Measurements from ENCODE around the gene SRP19. TPM values are rescaled to one million over a fixed set of nuclear protein-coding genes. Genes with fewer than 3 reads are reported as not detected.

The SRP19 gene
- total and polyA plus RNA-seq, 7 experiments from 2014 or later = 34.2 to 115 (median 44.0) TPM

- ChIA-PET POLR2A (no interaction called here), CTCF (interaction anchor here (0.7 kb wide), 1 partner anchor 262 kb away, joined by 3 read pairs; no protein-coding TSS in a partner anchor)
- Mint-ChIP-seq H3K9me3 (no peaks in the 10 kb centered on the region), H3K4me3 (no peak overlapping the region), H3K27me3 (no peaks in the 10 kb centered on the region), H3K27ac (peak overlapping the region in 1 of 9 donors; percentile 58), H3K4me1 (no peaks in the 10 kb centered on the region), H3K36me3 (peaks cover 0 to 59% (median 32%) of the 10 kb centered on the region in 5 donors)
- DNase-seq (no peak), ATAC-seq (no peak)
- peaks cover 0 to 38% (median 6%) of the 10 kb centered on the region in 3 experiments for H3K36me3 ChIP-seq (ENCODE audit: control insufficient read depth in 2 of 3, insufficient read depth in 3 of 3, low read length in 3 of 3)
- intact Hi-C loops (cut with micrococcal nuclease) = no loop called here
- H3K27ac ChIP-seq (ENCODE audit: low read depth, low read length) = no peak overlapping the region
- H3K4me1 ChIP-seq (ENCODE audit: control insufficient read depth in 2 of 2, insufficient read depth in 2 of 2, low read length in 2 of 2) = no peaks in the 10 kb centered on the region
- H3K27me3 ChIP-seq (ENCODE audit: control insufficient read depth in 2 of 2, insufficient read depth in 2 of 2, low read length in 2 of 2) = no peaks in the 10 kb centered on the region
- H3K4me3 ChIP-seq (ENCODE audit: low read length) = no peak overlapping the region
- H3K9me3 ChIP-seq (ENCODE audit: control insufficient read depth in 2 of 3, low read length in 3 of 3) = no peaks in the 10 kb centered on the region
Observed at GRCh38 chr5:112824197-112824596, 36.9 kb upstream of the SRP19 start.

DNA sequence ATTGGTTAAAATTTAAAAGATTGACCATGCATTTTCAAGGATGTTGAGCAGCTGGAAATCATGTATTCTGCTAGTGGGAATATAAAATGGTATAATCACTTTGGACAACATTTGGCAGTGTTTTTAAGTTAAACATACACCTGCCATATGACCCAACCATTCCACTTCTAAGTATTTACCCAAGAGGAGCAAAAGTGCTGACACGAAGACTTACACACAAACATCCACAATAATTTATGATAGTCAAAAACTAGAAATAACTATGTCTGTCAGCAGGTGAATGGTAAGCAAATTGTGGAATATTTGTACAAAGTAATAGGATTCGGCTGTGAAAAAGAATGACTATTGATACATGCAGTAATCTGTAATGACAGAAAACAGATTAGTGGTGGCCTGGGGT, 30.7 kb upstream of the SRP19 start:
- no peaks in the 10 kb centered on the region for H3K9me3 ChIP-seq (ENCODE audit: control insufficient read depth in 2 of 3, low read length in 3 of 3)
- Mint-ChIP-seq H3K27ac (no peak overlapping the region), H3K4me1 (peaks cover 0 to 6% (median 0%) of the 10 kb centered on the region in 7 donors), H3K27me3 (no peaks in the 10 kb centered on the region), H3K9me3 (no peaks in the 10 kb centered on the region), H3K36me3 (peaks cover 0 to 54% (median 13%) of the 10 kb centered on the region in 5 donors), H3K4me3 (no peak overlapping the region)
- H3K4me1 ChIP-seq (ENCODE audit: control insufficient read depth in 2 of 2, insufficient read depth in 2 of 2, low read length in 2 of 2) = no peaks in the 10 kb centered on the region
- peaks cover 0 to 34% (median 0%) of the 10 kb centered on the region in 3 experiments for H3K36me3 ChIP-seq (ENCODE audit: control insufficient read depth in 2 of 3, insufficient read depth in 3 of 3, low read length in 3 of 3)
- no peak for ATAC-seq
- no peak overlapping the region for H3K4me3 ChIP-seq (ENCODE audit: low read length)
- ChIA-PET POLR2A (no interaction called here), CTCF (no interaction called here)
- H3K27ac ChIP-seq (ENCODE audit: low read depth, low read length) = no peak overlapping the region
- no peak for DNase-seq
- intact Hi-C loops (cut with micrococcal nuclease) = no loop called here
- no peaks in the 10 kb centered on the region for H3K27me3 ChIP-seq (ENCODE audit: control insufficient read depth in 2 of 2, insufficient read depth in 2 of 2, low read length in 2 of 2)

DNA sequence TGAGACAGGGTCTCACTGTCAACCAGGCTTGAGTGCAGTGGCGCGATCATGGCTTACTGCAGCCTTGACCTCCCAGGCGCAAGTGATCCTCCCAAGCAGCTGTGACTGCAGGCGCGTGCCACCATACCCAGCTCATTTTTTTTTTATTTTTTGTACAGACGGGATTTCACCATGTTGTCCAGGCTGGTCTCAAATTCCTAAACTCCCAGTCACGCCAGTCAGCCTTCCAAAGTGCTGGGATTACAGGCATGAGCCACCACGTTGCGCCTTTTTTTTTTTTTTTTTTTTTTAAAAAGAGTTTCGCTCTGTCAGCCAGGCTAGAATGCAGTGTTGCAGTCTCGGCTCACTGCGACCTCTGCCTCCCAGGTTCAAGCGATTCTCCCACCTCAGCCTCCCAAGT, 27.1 kb upstream of the SRP19 start:
- no peak for ATAC-seq
- Histone ChIP-seq H3K4me3 (ENCODE audit: low read length) (no peak overlapping the region), H3K4me1 (ENCODE audit: control insufficient read depth in 2 of 2, insufficient read depth in 2 of 2, low read length in 2 of 2) (no peaks in the 10 kb centered on the region), H3K27ac (ENCODE audit: low read depth, low read length) (no peak overlapping the region), H3K9me3 (ENCODE audit: control insufficient read depth in 2 of 3, low read length in 3 of 3) (no peaks in the 10 kb centered on the region), H3K36me3 (ENCODE audit: control insufficient read depth in 2 of 3, insufficient read depth in 3 of 3, low read length in 3 of 3) (peaks cover 7 to 39% (median 9%) of the 10 kb centered on the region in 3 experiments), H3K27me3 (ENCODE audit: control insufficient read depth in 2 of 2, insufficient read depth in 2 of 2, low read length in 2 of 2) (no peaks in the 10 kb centered on the region)
- Mint-ChIP-seq H3K4me3 (no peak overlapping the region), H3K27me3 (no peaks in the 10 kb centered on the region), H3K36me3 (peaks cover 11 to 61% (median 29%) of the 10 kb centered on the region in 5 donors), H3K9me3 (no peaks in the 10 kb centered on the region), H3K4me1 (peaks cover 0 to 6% (median 0%) of the 10 kb centered on the region in 7 donors), H3K27ac (no peak overlapping the region)
- intact Hi-C loops (cut with micrococcal nuclease) = no loop called here
- ChIA-PET CTCF (interaction anchor here (0.9 kb wide), 1 partner anchor 77 kb away, joined by 4 read pairs; no protein-coding TSS in a partner anchor), POLR2A (no interaction called here)
- DNase-seq = no peak

DNA sequence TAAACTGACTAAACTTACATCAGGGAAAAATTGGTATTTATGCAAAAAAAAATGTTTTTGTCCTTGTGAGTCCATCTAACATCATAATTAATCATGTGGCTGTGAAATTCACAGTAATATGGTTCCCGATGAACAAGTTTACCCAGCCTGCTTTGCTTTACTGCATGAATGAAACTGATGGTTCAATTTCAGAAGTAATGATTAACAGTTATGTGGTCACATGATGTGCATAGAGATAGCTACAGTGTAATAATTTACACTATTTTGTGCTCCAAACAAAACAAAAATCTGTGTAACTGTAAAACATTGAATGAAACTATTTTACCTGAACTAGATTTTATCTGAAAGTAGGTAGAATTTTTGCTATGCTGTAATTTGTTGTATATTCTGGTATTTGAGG, 16.6 kb upstream of the SRP19 start:
- Histone ChIP-seq H3K27me3 (ENCODE audit: control insufficient read depth in 2 of 2, insufficient read depth in 2 of 2, low read length in 2 of 2) (no peaks in the 10 kb centered on the region), H3K4me3 (ENCODE audit: low read length) (no peak overlapping the region), H3K4me1 (ENCODE audit: control insufficient read depth in 2 of 2, insufficient read depth in 2 of 2, low read length in 2 of 2) (no peaks in the 10 kb centered on the region), H3K9me3 (ENCODE audit: control insufficient read depth in 2 of 3, low read length in 3 of 3) (no peaks in the 10 kb centered on the region), H3K36me3 (ENCODE audit: control insufficient read depth in 2 of 3, insufficient read depth in 3 of 3, low read length in 3 of 3) (no peaks in the 10 kb centered on the region), H3K27ac (ENCODE audit: low read depth, low read length) (no peak overlapping the region)
- peaks cover 4 to 8% (median 6%) of the 10 kb centered on the region in 7 donors for H3K4me1 Mint-ChIP-seq
- ChIA-PET CTCF (no interaction called here), POLR2A (no interaction called here)
- intact Hi-C loops (cut with micrococcal nuclease) = loop anchor here in 1 of 2 donors (10.0 kb wide), 1 partner anchor 490 kb away; no protein-coding TSS in a partner anchor
- H3K4me3 Mint-ChIP-seq = no peak overlapping the region
- ATAC-seq = no peak
- H3K27ac Mint-ChIP-seq = peak overlapping the region in 3 of 9 donors; percentile 3 to 35 (median 4)
- no peak for DNase-seq
- H3K9me3 Mint-ChIP-seq = peaks cover 0 to 3% (median 0%) of the 10 kb centered on the region in 11 donors
- peaks cover 0 to 3% (median 0%) of the 10 kb centered on the region in 5 donors for H3K27me3 Mint-ChIP-seq
- H3K36me3 Mint-ChIP-seq = peaks cover 0 to 27% (median 8%) of the 10 kb centered on the region in 5 donors

DNA sequence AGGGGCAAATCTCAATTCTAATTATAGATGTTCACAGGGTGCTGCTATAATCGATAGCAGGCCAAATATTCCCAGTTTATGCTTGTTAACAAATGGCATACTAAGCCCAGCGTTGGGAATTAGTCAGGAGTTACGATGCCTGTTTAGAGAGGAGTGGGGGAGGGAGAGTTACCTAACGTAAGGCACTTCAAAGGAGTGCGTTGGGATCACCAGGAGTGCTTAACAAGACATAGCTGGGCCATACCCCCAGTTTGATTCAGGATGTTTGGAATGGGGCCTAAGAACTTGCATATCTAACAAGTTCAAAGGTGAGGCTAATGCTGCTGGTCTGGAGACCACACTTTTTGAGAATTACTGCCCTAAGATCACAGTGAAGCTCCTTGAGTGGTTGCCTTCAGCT, 14.5 kb upstream of the SRP19 start:
- Histone ChIP-seq H3K36me3 (ENCODE audit: control insufficient read depth in 2 of 3, insufficient read depth in 3 of 3, low read length in 3 of 3) (no peaks in the 10 kb centered on the region), H3K27me3 (ENCODE audit: control insufficient read depth in 2 of 2, insufficient read depth in 2 of 2, low read length in 2 of 2) (no peaks in the 10 kb centered on the region), H3K4me1 (ENCODE audit: control insufficient read depth in 2 of 2, insufficient read depth in 2 of 2, low read length in 2 of 2) (no peaks in the 10 kb centered on the region), H3K4me3 (ENCODE audit: low read length) (no peak overlapping the region), H3K9me3 (ENCODE audit: control insufficient read depth in 2 of 3, low read length in 3 of 3) (no peaks in the 10 kb centered on the region), H3K27ac (ENCODE audit: low read depth, low read length) (no peak overlapping the region)
- Mint-ChIP-seq H3K9me3 (peaks cover 0 to 3% (median 0%) of the 10 kb centered on the region in 11 donors), H3K27me3 (peaks cover 0 to 11% (median 4%) of the 10 kb centered on the region in 5 donors), H3K36me3 (peaks cover 0 to 11% (median 0%) of the 10 kb centered on the region in 5 donors), H3K4me3 (no peak overlapping the region), H3K27ac (peak overlapping the region in 1 of 9 donors; percentile 11), H3K4me1 (peaks cover 4 to 8% (median 6%) of the 10 kb centered on the region in 7 donors)
- DNase-seq (no peak), ATAC-seq (no peak)
- ChIA-PET CTCF (interaction anchor here (0.8 kb wide), 1 partner anchor 1676 kb away, joined by 3 read pairs; no protein-coding TSS in a partner anchor), POLR2A (no interaction called here)
- intact Hi-C loops (cut with micrococcal nuclease) = loop anchor here in 1 of 2 donors (10.0 kb wide), 1 partner anchor 488 kb away; no protein-coding TSS in a partner anchor

DNA sequence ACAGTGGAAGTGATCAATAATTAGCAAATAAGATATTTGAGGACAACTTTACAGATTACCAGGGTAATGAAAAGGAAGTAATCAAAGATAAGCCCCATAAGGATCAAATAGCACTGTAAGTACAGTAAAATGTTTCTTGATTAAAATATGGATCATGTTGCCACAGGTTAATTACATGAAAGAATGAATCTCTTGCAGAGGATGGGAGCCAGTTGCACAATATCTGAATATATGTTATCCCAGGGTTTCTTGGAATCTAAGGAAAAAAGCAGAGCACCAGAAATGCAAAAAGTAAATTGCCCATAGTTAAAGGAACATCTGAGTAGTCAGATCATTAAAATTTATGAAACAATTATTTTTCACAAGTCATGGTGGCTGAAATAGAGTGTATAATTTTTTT, 13.8 kb upstream of the SRP19 start:
- H3K4me1 Mint-ChIP-seq = peaks cover 4 to 8% (median 6%) of the 10 kb centered on the region in 7 donors
- H3K27ac ChIP-seq (ENCODE audit: low read depth, low read length) = no peak overlapping the region
- H3K27ac Mint-ChIP-seq = peak overlapping the region in 2 of 9 donors; percentile 11 to 48
- no peaks in the 10 kb centered on the region for H3K4me1 ChIP-seq (ENCODE audit: control insufficient read depth in 2 of 2, insufficient read depth in 2 of 2, low read length in 2 of 2)
- no peaks in the 10 kb centered on the region for H3K36me3 ChIP-seq (ENCODE audit: control insufficient read depth in 2 of 3, insufficient read depth in 3 of 3, low read length in 3 of 3)
- no peak overlapping the region for H3K4me3 ChIP-seq (ENCODE audit: low read length)
- no peak overlapping the region for H3K4me3 Mint-ChIP-seq
- intact Hi-C loops (cut with micrococcal nuclease) = loop anchor here in 1 of 2 donors (10.0 kb wide), 1 partner anchor 487 kb away; no protein-coding TSS in a partner anchor
- H3K9me3 Mint-ChIP-seq = peaks cover 0 to 3% (median 0%) of the 10 kb centered on the region in 11 donors
- peaks cover 0 to 15% (median 4%) of the 10 kb centered on the region in 5 donors for H3K27me3 Mint-ChIP-seq
- CTCF ChIA-PET = no interaction called here
- POLR2A ChIA-PET = no interaction called here
- H3K9me3 ChIP-seq (ENCODE audit: control insufficient read depth in 2 of 3, low read length in 3 of 3) = no peaks in the 10 kb centered on the region
- ATAC-seq (no peak), DNase-seq (no peak)
- H3K36me3 Mint-ChIP-seq = peaks cover 0 to 9% (median 0%) of the 10 kb centered on the region in 5 donors
- no peaks in the 10 kb centered on the region for H3K27me3 ChIP-seq (ENCODE audit: control insufficient read depth in 2 of 2, insufficient read depth in 2 of 2, low read length in 2 of 2)
